ENCODE data around the gene PIEZO1. TPM values are rescaled to one million over a fixed set of nuclear protein-coding genes. Genes with fewer than 3 reads are reported as not detected.

Gene PIEZO1
- polyA plus RNA-seq, 2 of the 4 experiments (the other 2 are of a cell fraction), result 26.1 to 84.7 TPM

- ChIA-PET POLR2A (interaction anchor here (0.7 to 2.4 kb wide), 3 partner anchors 15 to 47 kb away, joined by 3 to 18 read pairs (median 7); partner anchors contain the start of gene APRT), CTCF (interaction anchor here (0.8 to 5.6 kb wide), 7 partner anchors 8 to 70 kb away, joined by 3 to 41 read pairs (median 4); no protein-coding TSS in a partner anchor)
- no peak for TF ChIP-seq GATA3 (IDR thresholded peaks at IDR 0.05; ENCODE audit: borderline replicate concordance)
- no peak for TF ChIP-seq HDAC2 (IDR thresholded peaks at IDR 0.05)
- TF ChIP-seq EHF (CRISPR knock-in tag; IDR thresholded peaks at IDR 0.05), result no peak
- TF ChIP-seq ZFP36 (IDR thresholded peaks at IDR 0.05; ENCODE audit: borderline replicate concordance, partially characterized antibody), result no peak
- TF ChIP-seq EP300 (IDR thresholded peaks at IDR 0.05), result no peak
- TF ChIP-seq HOXB13 (CRISPR knock-in tag; IDR thresholded peaks at IDR 0.05; ENCODE audit: low read depth), result no peak
- no peak for TF ChIP-seq MAFK (IDR thresholded peaks at IDR 0.05; ENCODE audit: partially characterized antibody)
- no peak for TF ChIP-seq RAD21 (conservative IDR thresholded peaks at IDR 0.05 in 1 of 2, IDR thresholded peaks at IDR 0.05 in 1 of 2)
- TF ChIP-seq CHD4 (IDR thresholded peaks at IDR 0.05; ENCODE audit: borderline replicate concordance), result no peak
- TF ChIP-seq ZSCAN20 (CRISPR knock-in tag; IDR thresholded peaks at IDR 0.05), result no peak
- TF ChIP-seq HMGXB4 (CRISPR knock-in tag; IDR thresholded peaks at IDR 0.05; ENCODE audit: borderline replicate concordance), result no peak
- TF ChIP-seq POLR2AphosphoS2 (conservative IDR thresholded peaks at IDR 0.05; ENCODE audit: low read length), result no peak
- no peak for TF ChIP-seq POLR2A (IDR thresholded peaks at IDR 0.05; ENCODE audit: low read length)
- TF ChIP-seq CBX8 (IDR thresholded peaks at IDR 0.05), result no peak
- TF ChIP-seq KDM1A (IDR thresholded peaks at IDR 0.05; ENCODE audit: low read depth), result no peak
- no peak for TF ChIP-seq TFCP2L1 (CRISPR knock-in tag; IDR thresholded peaks at IDR 0.05)
- FAIRE-seq (no peak), DNase-seq (ENCODE audit: low read depth in 1 of 2, low spot score in 1 of 2) (no peak), ATAC-seq (peak; percentile 33 to 44)
- peaks cover 46% of the 10 kb centered on the region for H3K4me1 ChIP-seq
- H3K27ac ChIP-seq, result peak overlapping the region; percentile 97 to 99
- peak overlapping the region; percentile 95 for H3K4me2 ChIP-seq
- no peaks in the 10 kb centered on the region for H3K9me3 ChIP-seq
- H3K4me3 ChIP-seq, result peak overlapping the region; percentile 99
- no CpG with 5 or more reads among the region's 32 CpGs for WGBS (ENCODE audit: missing lambda C conversion rate)
These were observed 239 bp downstream of the PIEZO1 start for GRCh38 chr16:88784856-88785105.

GRCh38 chr16:88784074-88784855 is 755 bp downstream of the PIEZO1 start:
- peak; percentile 74 to 83 for DNase-seq (ENCODE audit: low read depth in 1 of 2, low spot score in 1 of 2)
- Histone ChIP-seq H3K9me3 (no peaks in the 10 kb centered on the region), H3K4me3 (peak overlapping the region; percentile 99), H3K27ac (peak overlapping the region; percentile 97 to 99), H3K4me2 (peak overlapping the region; percentile 95), H3K4me1 (peaks cover 48% of the 10 kb centered on the region)
- CTCF ChIA-PET, result interaction anchor here (0.6 to 5.6 kb wide), 12 partner anchors 9 to 1262 kb away, joined by 3 to 41 read pairs (median 4); no protein-coding TSS in a partner anchor
- WGBS (ENCODE audit: missing lambda C conversion rate), result under 1% methylated on average over 26 of the region's 74 CpGs
- peak; percentile 66 to 77 for ATAC-seq
- POLR2A ChIA-PET, result interaction anchor here (0.6 to 2.4 kb wide), 4 partner anchors 10 to 27 kb away, joined by 3 to 18 read pairs (median 3); partner anchors contain the start of gene APRT
- no peak for FAIRE-seq
- TF ChIP-seq CTCF (IDR thresholded peaks at IDR 0.05), result peak; percentile 10; the same call in 1 of the 3 replicates
- 0 out of 2 replicates have a peak, but pooled peaks have one; percentile 11 for TF ChIP-seq MYC (IDR thresholded peaks at IDR 0.05; ENCODE audit: borderline replicate concordance, low read length)
- peak in 1 of 2 experiments; percentile 6; a peak in 1 of 5 replicates for TF ChIP-seq RAD21 (conservative IDR thresholded peaks at IDR 0.05 in 1 of 2, IDR thresholded peaks at IDR 0.05 in 1 of 2)
- TF ChIP-seq MAZ (IDR thresholded peaks at IDR 0.05; ENCODE audit: borderline replicate concordance, low read depth, low read length), result 0 out of 2 replicates have a peak, but pooled peaks have one; percentile 39
- TF ChIP-seq BCL3 (IDR thresholded peaks at IDR 0.05), result no peak
- TF ChIP-seq GATA3 (IDR thresholded peaks at IDR 0.05; ENCODE audit: borderline replicate concordance), result no peak
- peak; percentile 6; the same call in 1 of the 2 replicates for TF ChIP-seq MAX (IDR thresholded peaks at IDR 0.05)
- TF ChIP-seq PHF8 (IDR thresholded peaks at IDR 0.05; ENCODE audit: borderline replicate concordance, low read depth), result peak; percentile 30; the same call in 1 of the 2 replicates
